K562 (cell line): ENCODE results near the gene TRAF3IP1. TPM values are rescaled to one million over a fixed set of nuclear protein-coding genes. Genes with fewer than 3 reads are reported as not detected.

Experiments
- ASH1L ChIP-seq: fragments of 450-650 bp; IDR thresholded peaks from 2 replicates; pipeline ENCODE4 v1.6.1; 2018; ENCODE audit warnings: borderline replicate concordance, mild to moderate bottlenecking, low read depth; ENCODE audit not compliant: partially characterized antibody
- BCOR ChIP-seq: fragments of 450-650 bp; IDR thresholded peaks from 2 replicates; pipeline ENCODE4 v1.6.1; 2016
- CREBBP ChIP-seq: IDR thresholded peaks from one replicate; pipeline ENCODE4 v1.6.1; 2012; ENCODE audit warnings: low read depth, mild to moderate bottlenecking, control low read depth, inconsistent platforms, low read length
- FOS ChIP-seq: IDR thresholded peaks from 3 replicates; pipeline ENCODE4 v1.6.1; 2011; ENCODE audit not compliant: insufficient read length; ENCODE audit errors: extremely low read depth
- HIVEP1 ChIP-seq: fragments of 250-450 bp; sonication (Bioruptor Pico); IDR thresholded peaks from 2 replicates; pipeline ENCODE4 v1.4.0; 2020; ENCODE audit warnings: mild to moderate bottlenecking
- HSF4 ChIP-seq: fragments of 250-450 bp; sonication (Bioruptor Pico); IDR thresholded peaks from 2 replicates; pipeline ENCODE4 v2.1.2; 2022; ENCODE audit warnings: mild to moderate bottlenecking, moderate library complexity, borderline replicate concordance
- MEIS2 ChIP-seq: fragments of 450-650 bp; IDR thresholded peaks from 2 replicates; pipeline ENCODE4 v1.6.1; 2014; ENCODE audit warnings: mild to moderate bottlenecking; ENCODE audit not compliant: partially characterized antibody
- NONO ChIP-seq, 2 experiments: fragments of 200-400 bp in 1 of 2; fragments of 450-650 bp in 1 of 2; formaldehyde crosslinking in 1 of 2; IDR thresholded peaks; 2 replicates each; pipeline ENCODE4 v1.6.1; 2017; ENCODE audit warnings: low read depth in 2 of 2, mild to moderate bottlenecking in 2 of 2, moderate library complexity in 2 of 2, low read length in 1 of 2
- SRSF7 ChIP-seq: fragments of 200-400 bp; formaldehyde crosslinking; optimal IDR thresholded peaks from 2 replicates; pipeline ENCODE3; 2017; ENCODE audit warnings: mild to moderate bottlenecking, low read depth, low read length
- SUPT5H ChIP-seq: fragments of 450-650 bp; IDR thresholded peaks from 2 replicates; pipeline ENCODE4 v1.6.1; 2016
- ZNF143 ChIP-seq: sonication (generic); formaldehyde crosslinking; IDR thresholded peaks from 2 replicates; pipeline ENCODE4 v1.9.0; 2022; ENCODE audit warnings: mild to moderate bottlenecking, missing genetic modification reagents
- ZNF24 ChIP-seq: fragments of 450-650 bp; IDR thresholded peaks from 2 replicates; pipeline ENCODE4 v1.6.1; 2016
- ZNF57 ChIP-seq: fragments of 450-650 bp; formaldehyde crosslinking; IDR thresholded peaks from 2 replicates; pipeline ENCODE4 v1.4.0; 2020; ENCODE audit warnings: mild to moderate bottlenecking, moderate library complexity
- polyA plus RNA-seq, 8 experiments: library from polyadenylated mRNA; depleted of rRNA in 4 of 8; stranded (reverse) in 5 of 8; unstranded in 3 of 8; fragments of >200 nt; fragmentation: Nextera tagmentation in 2 of 8; fragmentation: Illumina TruSeq in 1 of 8; extraction: Ambion mirVana in 2 of 8; extraction: Trizol in 1 of 8; gene quantifications; 2 replicates each; pipeline versions ENCODE4 v1.2.1 to v1.2.3, GENCODE V29; 2011 to 2014; ENCODE audit warnings: inconsistent platforms in 1 of 8, missing spikeins in 1 of 8
- total RNA-seq, 7 experiments: library from RNA; depleted of rRNA in 6 of 7; stranded (reverse); fragments of >200 nt in 6 of 7; fragmentation: Illumina TruSeq in 2 of 7; extraction: Trizol in 2 of 7; gene quantifications; 2 replicates each; pipeline versions ENCODE4 v1.2.1 to v1.2.3, GENCODE V29; 2011 to 2021; ENCODE audit warnings: low replicate concordance in 1 of 7
- TF ChIP-seq, protein P1 (sequence below): sonication (generic); formaldehyde crosslinking; IDR thresholded peaks from 2 replicates; pipeline ENCODE4 v1.8.1; 2023; ENCODE audit warnings: mild to moderate bottlenecking, missing genetic modification reagents
- TF ChIP-seq, protein P2 (sequence below): fragments of 250-450 bp; sonication (Bioruptor Pico); IDR thresholded peaks from 2 replicates; pipeline ENCODE4 v1.8.0; 2022; ENCODE audit warnings: inconsistent platforms
- TF ChIP-seq, protein P3 (sequence below): sonication (generic); formaldehyde crosslinking; IDR thresholded peaks from 2 replicates; pipeline ENCODE4 v1.8.0; 2022; ENCODE audit warnings: mild to moderate bottlenecking, missing genetic modification reagents
- TF ChIP-seq, protein P4 (sequence below): fragments of 450-650 bp; formaldehyde crosslinking; IDR thresholded peaks from 2 replicates; pipeline ENCODE4 v1.4.0; 2022; ENCODE audit warnings: mild to moderate bottlenecking, moderate library complexity
- TF ChIP-seq, protein P5 (sequence below): fragments of 450-650 bp; IDR thresholded peaks from 2 replicates; pipeline ENCODE4 v1.6.1; 2018; ENCODE audit not compliant: partially characterized antibody

TRAF3IP1 gene
- total and polyA plus RNA-seq, 9 of the 15 experiments (the other 6 are each of a cell fraction or from before 2014, with no cell fraction given), result 1.3 to 7.4 (median 3.4) TPM

DNA sequence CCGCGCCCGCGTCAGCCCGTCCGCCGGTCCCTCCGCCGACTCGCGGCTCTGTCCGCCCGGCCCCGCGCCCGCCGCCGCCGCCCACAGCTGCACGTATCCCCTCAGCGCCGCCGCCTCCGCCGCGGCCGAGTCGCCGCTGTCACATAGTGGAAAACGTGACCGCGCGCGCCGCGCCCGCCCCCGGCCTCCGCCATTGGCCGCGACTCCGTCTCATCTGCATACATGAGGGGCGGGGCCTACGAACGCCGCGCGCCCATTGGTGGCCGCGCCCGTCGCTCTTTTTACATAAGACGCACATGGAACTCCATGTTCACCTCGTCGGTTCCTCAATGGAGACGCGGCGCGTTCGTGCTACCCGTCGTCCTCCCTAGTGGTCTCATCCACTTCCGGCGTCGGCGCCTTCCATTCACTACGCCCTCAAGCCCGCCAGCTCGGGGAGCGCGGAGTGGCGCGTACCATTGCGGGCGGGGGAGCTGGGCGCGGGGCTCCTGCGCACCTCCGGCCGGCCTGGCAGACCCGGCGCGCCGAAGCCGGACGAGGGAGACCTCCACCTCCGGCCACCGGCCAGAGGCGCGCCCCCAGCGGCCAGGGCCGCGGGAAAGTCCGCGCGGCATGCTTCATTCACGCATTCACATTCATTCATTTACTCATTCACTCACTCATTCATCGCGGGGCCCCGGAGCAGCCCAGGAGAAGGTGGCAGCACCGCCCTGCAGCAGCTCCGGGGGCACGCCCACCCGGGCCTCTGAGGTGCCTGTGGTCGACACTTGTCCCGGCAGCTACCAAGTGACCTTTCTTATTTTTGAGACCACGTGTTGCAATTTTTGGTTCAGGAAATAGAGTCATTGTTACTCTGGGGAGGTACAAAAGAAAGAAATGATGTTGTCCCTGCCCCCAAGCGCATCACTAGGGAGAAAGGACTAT lies 31.4 kb upstream of the TRAF3IP1 start (continued):
- TF ChIP-seq, protein P1, sequence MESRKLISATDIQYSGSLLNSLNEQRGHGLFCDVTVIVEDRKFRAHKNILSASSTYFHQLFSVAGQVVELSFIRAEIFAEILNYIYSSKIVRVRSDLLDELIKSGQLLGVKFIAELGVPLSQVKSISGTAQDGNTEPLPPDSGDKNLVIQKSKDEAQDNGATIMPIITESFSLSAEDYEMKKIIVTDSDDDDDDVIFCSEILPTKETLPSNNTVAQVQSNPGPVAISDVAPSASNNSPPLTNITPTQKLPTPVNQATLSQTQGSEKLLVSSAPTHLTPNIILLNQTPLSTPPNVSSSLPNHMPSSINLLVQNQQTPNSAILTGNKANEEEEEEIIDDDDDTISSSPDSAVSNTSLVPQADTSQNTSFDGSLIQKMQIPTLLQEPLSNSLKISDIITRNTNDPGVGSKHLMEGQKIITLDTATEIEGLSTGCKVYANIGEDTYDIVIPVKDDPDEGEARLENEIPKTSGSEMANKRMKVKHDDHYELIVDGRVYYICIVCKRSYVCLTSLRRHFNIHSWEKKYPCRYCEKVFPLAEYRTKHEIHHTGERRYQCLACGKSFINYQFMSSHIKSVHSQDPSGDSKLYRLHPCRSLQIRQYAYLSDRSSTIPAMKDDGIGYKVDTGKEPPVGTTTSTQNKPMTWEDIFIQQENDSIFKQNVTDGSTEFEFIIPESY, result no peak
- no peak for TF ChIP-seq HIVEP1
- TF ChIP-seq, protein P2, sequence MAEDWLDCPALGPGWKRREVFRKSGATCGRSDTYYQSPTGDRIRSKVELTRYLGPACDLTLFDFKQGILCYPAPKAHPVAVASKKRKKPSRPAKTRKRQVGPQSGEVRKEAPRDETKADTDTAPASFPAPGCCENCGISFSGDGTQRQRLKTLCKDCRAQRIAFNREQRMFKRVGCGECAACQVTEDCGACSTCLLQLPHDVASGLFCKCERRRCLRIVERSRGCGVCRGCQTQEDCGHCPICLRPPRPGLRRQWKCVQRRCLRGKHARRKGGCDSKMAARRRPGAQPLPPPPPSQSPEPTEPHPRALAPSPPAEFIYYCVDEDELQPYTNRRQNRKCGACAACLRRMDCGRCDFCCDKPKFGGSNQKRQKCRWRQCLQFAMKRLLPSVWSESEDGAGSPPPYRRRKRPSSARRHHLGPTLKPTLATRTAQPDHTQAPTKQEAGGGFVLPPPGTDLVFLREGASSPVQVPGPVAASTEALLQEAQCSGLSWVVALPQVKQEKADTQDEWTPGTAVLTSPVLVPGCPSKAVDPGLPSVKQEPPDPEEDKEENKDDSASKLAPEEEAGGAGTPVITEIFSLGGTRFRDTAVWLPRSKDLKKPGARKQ (CRISPR knock-in tag), result no peak
- TF ChIP-seq NONO (IDR thresholded peaks at IDR 0.05; ENCODE audit: low read depth in 2 of 2, low read length in 1 of 2), result peak; percentile 35 to 92; a peak in 3 of 4 replicates
- TF ChIP-seq ZNF57 (CRISPR knock-in tag), result no peak
- TF ChIP-seq, protein P3, sequence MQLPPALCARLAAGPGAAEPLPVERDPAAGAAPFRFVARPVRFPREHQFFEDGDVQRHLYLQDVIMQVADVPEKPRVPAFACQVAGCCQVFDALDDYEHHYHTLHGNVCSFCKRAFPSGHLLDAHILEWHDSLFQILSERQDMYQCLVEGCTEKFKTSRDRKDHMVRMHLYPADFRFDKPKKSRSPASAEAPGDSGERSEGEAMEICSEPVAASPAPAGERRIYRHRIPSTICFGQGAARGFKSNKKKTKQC (CRISPR knock-in tag), result peak; percentile 50; the same call in 1 of the 2 replicates
- no peak for TF ChIP-seq SRSF7
- TF ChIP-seq ASH1L, result peak; percentile 72
- no peak for TF ChIP-seq HSF4
- TF ChIP-seq, protein P4, sequence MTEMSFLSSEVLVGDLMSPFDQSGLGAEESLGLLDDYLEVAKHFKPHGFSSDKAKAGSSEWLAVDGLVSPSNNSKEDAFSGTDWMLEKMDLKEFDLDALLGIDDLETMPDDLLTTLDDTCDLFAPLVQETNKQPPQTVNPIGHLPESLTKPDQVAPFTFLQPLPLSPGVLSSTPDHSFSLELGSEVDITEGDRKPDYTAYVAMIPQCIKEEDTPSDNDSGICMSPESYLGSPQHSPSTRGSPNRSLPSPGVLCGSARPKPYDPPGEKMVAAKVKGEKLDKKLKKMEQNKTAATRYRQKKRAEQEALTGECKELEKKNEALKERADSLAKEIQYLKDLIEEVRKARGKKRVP (CRISPR knock-in tag), result no peak
- TF ChIP-seq FOS, result peak; percentile 85
- no peak for TF ChIP-seq MEIS2
- no peak for TF ChIP-seq ZNF143 (CRISPR knock-in tag)
- TF ChIP-seq, protein P5, sequence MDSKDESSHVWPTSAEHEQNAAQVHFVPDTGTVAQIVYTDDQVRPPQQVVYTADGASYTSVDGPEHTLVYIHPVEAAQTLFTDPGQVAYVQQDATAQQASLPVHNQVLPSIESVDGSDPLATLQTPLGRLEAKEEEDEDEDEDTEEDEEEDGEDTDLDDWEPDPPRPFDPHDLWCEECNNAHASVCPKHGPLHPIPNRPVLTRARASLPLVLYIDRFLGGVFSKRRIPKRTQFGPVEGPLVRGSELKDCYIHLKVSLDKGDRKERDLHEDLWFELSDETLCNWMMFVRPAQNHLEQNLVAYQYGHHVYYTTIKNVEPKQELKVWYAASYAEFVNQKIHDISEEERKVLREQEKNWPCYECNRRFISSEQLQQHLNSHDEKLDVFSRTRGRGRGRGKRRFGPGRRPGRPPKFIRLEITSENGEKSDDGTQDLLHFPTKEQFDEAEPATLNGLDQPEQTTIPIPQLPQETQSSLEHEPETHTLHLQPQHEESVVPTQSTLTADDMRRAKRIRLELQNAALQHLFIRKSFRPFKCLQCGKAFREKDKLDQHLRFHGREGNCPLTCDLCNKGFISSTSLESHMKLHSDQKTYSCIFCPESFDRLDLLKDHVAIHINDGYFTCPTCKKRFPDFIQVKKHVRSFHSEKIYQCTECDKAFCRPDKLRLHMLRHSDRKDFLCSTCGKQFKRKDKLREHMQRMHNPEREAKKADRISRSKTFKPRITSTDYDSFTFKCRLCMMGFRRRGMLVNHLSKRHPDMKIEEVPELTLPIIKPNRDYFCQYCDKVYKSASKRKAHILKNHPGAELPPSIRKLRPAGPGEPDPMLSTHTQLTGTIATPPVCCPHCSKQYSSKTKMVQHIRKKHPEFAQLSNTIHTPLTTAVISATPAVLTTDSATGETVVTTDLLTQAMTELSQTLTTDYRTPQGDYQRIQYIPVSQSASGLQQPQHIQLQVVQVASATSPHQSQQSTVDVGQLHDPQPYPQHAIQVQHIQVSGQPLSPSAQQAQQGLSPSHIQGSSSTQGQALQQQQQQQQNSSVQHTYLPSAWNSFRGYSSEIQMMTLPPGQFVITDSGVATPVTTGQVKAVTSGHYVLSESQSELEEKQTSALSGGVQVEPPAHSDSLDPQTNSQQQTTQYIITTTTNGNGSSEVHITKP, result peak; percentile 98
- TF ChIP-seq SUPT5H, result 0 out of 2 replicates have a peak, but pooled peaks have one; percentile 27
- TF ChIP-seq ZNF24, result peak; percentile 99
- TF ChIP-seq CREBBP, result no peak
- TF ChIP-seq BCOR, result no peak
